CD4-positive, alpha-beta T cell treated with Interleukin-1 beta for 1 hour (primary cell): Measurements from ENCODE around the gene DPY19L1.
"Not testable (repeated sequence)": the region's sequence is repeated elsewhere in the genome, so short reads cannot be mapped to it uniquely, and the experiment has no call there.

Experiments used
- DNase-seq, 2 donors: peaks; one replicate each; pipeline ENCODE4 v3.0.0-alpha.2; 2020 to 2022

The DPY19L1 gene

DNA sequence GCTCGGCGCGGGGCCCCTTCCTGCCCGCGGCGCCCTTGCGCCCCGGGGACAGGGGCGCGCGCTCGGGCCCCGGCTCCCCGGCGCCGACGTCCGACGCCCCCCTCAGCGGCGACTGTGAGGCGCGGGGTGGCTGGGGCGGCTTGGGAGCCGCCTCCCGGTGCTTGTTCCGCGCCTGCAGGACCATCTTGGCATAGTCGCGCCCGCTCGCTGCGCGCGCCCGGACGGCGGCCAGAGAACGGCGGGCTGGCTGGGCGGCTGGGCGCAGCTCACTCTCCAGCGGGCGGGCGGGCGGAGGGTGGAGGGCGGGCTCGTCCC lies at the start of gene DPY19L1:
TSS of gene DPY19L1 (minus strand) at position 275 of the 315 bp plus-strand sequence. CDS start at position 184, 91 bp downstream.
- DNase-seq, result no peak

DNA sequence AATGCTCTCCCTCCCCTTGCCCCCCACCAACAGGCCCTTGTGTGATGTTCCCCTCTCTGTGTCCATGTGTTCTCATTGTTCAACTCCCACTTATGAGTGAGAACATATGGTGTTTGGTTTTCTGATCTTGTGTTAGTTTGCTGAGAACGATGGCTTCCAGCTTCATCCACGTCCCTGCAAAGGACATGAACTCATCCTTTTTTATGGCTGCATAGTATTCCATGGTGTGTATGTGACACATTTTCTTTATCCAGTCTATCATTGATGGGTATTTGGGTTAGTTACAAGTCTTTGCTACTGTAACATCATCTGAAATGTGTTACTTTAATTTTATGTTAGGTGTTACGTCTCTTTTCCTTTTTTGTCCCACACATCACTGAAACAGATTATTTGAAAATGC lies 42.2 kb upstream of the DPY19L1 start:
- DNase-seq, result not testable (repeated sequence)

DNA sequence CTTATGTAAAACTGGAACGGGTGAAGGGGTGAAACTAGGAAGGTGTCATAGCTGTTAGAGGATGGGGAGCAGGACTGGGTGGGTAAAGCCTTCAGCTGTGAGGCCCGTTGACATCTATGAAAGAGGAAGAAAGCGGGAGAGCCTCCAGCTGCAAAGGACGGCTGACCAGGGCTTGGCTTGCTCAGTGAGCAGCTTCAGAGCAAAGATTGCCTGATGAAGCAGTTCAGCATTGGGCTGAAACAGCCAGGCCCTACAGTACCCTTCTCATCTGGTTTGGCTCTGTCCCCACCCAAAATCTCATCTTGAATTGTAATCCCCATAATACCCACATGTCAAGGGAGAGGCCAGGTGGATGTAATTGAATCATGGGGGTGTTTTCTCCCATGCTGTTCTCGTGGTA lies 36.7 kb upstream of the DPY19L1 start:
- not testable (repeated sequence) for DNase-seq

DNA sequence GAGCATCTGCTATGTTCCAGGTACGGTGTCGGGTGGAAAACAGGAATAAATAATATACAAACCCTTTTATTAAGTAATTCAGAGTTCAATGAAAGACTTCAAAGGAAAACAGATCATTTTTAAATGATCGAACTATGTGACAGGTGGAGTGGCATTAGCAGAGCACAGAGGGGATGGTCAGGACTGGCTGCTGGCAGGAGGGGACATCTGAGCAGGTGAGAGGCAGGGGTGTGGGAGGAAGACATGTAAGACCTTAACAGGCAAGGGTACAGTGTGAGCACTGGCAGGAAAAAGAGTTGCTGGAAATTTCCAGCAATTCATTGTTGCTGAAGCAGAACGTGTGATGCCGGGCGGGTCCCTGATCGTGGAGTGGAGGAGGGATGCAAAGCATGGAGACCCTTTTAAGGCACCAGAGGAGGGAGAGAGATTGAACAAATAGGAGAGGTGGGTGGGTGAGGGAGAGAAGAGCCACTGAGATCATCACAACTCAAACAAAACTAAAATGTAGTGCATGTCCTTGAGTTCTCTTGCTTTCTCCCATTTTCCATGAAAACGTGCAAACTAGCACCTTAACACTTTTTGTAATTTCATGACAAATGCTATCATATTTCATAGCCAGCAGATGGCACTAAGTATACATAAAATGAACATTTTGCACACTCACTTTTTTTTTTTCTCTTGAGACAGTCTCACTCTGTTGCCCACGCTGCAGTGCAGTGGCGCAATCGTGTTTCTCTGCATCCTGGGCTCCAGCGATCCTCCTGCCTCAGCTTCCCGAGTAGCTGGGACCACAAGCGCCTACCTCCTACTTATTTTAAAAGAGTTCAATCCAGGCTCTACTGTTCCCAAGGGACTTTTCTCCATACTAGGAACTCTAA lies 35.9 kb upstream of the DPY19L1 start:
- not testable (repeated sequence) for DNase-seq

DNA sequence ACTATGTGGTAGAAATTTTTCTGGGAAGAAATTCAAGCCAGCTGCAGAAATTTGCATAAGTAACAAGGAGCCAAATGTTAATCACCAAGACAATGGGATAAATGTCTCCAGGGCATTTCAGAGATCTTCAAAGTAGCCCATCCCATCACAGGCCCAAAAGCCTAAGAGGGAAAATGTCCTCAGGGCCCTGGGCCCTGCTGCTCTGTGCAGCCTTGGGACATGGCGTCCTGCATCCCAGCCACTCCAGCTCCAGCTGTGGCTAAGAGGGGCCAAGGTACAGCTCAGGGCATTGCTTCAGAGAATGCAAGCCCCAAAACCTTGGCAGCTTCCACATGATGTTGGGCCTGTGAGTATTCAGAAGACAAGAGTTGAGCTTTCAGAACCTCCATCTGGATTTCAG lies 31.8 kb upstream of the DPY19L1 start:
- DNase-seq, result not testable (repeated sequence)

DNA sequence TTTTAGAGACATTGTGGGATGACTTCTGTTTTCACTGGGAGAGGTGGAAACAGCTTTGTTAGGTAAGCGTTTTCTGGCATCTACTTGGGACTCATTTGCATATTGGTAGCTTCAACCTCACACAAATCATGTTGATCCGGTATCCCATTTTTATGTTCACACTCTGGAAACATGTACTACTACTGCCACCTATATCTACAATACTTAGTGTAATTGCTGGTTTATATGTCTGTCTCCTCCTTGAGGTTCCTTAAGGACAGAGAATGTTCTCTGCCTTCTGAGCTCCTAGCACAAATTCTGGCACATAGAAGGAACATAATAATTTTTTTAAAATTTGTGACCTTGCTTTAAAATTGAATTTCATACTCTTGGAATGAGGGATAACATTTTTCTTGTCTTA lies 28.1 kb upstream of the DPY19L1 start:
- DNase-seq, result not testable (repeated sequence)

GRCh38 chr7:35058571-35058970 lies 21.3 kb upstream of the DPY19L1 start:
- DNase-seq, result not testable (repeated sequence)

GRCh38 chr7:35057505-35058451 lies 20.5 kb upstream of the DPY19L1 start:
- not testable (repeated sequence) for DNase-seq

DNA sequence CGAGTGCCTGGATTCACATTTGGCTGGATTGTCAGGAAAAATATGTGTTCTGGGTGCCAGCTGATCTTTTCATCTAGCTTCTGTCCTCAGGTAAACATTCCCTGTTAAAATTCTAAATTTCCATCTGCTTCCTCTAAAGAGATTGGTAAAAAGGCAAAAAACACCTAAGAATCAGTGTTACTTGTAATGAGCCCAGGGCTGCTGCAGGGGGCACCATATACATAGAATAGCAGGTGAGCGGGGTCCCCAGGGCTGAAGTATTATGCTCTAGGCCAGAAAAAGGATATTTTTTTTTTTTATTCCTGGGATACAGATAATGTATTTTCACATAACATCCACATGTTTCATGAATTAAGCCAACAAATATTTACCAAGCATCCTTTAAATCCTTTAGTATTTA lies 18.4 kb upstream of the DPY19L1 start:
- DNase-seq, result not testable (repeated sequence)

- not testable (repeated sequence) for DNase-seq
These were observed 16.3 kb upstream of the DPY19L1 start for GRCh38 chr7:35053488-35054175.

DNA sequence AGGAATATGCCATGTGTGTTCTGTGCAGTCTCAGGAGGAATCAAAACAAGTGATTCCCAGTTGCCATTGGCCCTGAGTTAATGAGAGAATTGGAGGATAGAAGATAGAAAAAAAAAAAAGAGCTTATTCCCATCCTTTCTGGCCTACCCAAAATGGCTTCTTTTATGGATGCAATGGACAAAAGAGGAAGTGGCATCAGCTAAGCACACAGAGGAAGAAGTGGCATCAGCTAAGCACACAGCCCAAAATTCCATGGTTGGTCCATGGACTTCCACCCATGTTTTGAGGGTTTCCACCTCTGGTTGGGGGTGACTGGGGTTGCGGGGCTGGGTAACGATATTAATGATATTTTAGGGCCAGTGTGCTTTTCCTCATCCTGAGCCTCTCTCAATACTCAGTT lies 11.1 kb upstream of the DPY19L1 start:
- not testable (repeated sequence) for DNase-seq

GRCh38 chr7:35047912-35048305 lies 10.6 kb upstream of the DPY19L1 start:
- not testable (repeated sequence) for DNase-seq

- not testable (repeated sequence) for DNase-seq
These were observed 10.1 kb upstream of the DPY19L1 start for GRCh38 chr7:35047263-35047911.

DNA sequence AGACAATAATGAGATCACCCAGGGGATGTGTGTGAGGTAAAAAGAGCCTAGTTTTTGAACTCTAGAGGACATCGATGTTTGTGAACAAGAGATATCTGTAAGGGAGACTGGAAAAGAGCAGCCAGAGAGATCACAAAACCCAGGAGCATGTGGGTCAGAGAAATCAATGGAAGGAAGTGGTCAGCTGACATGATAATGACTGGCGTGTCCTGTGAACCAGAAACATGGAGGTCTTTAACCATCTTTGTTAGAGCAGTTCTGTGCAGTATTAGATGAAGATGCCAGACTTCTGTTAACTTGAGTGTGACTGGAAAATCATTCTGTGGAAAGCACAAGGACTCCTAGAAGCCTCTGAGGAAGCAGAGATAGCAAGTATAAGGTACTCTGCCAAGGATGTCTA lies 6.0 kb upstream of the DPY19L1 start:
- not testable (repeated sequence) for DNase-seq

- no peak for DNase-seq
These were observed 3.6 kb upstream of the DPY19L1 start for GRCh38 chr7:35040906-35041305.

GRCh38 chr7:35039343-35039742 lies 2.1 kb upstream of the DPY19L1 start:
- no peak for DNase-seq

DNA sequence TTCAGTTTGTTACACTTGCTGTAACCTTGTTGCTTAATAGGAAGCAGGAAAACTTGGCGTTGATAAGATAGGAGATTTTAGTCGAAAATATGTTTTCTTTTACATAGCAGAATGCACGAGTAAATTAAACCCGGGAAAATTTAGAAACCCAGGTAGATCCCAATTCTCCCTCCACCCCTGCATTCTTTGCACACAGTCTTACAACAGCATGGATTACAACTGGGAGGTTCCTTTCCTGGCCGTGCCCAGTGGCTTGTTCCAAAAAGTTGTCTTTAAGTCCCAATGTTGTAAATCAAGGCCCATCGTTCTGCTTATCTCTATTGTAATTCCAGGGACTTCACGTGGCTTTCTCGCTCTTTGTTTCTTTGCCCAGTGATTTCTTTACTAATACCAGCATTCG lies 1.1 kb upstream of the DPY19L1 start:
- no peak for DNase-seq

GRCh38 chr7:35037526-35038341 lies 449 bp upstream of the DPY19L1 start:
- peak; percentile 92 to 94 for DNase-seq

- DNase-seq, result peak; percentile 24 to 50
These were observed 719 bp downstream of the DPY19L1 start for GRCh38 chr7:35036361-35037171.

DNA sequence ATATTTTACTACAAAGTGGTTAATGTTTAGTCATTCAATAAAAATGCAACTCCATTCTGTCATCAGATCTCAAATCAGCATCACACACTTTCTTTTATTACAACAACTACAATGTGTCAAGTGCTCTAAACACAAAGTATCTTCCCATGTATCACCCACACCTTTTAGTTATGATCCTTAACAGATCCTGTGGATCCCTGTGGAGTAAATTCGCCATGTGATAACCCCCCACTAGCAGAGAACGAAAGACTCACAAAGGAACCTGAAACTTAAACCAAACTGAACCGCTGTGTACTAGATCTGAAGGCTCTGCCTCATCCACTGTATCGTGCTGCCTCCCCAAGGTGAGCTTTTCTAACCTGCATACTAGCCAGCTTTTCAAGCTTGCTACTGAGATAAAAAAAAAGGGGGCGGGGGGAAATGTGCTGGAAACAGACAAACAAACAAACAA lies 1.7 kb downstream of the DPY19L1 start:
- peak; percentile 5 to 53 for DNase-seq

DNA sequence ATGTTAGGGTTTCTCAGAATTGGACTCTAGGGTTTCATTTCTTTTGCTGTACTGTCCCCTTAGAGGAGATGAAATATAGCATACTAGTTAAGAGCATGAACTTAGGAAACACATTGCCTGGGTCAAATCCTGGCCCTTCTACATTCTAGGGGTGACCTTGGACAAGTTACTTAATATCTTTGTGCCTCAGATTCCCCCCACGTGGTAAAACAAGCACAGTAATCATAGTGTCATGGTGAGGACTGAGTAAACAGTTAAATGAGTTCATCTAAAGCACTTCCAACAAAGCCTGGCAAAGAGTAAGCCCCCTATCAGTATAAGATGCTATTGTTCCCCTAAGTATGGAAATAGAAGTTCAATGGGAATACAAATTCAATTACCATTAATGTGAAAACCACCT lies 5.1 kb downstream of the DPY19L1 start:
- no peak for DNase-seq
